Fibroblast of the aortic adventitia (primary cell): ENCODE measurements around the gene MAML1. TPM values are rescaled to one million over a fixed set of nuclear protein-coding genes. Genes with fewer than 3 reads are reported as not detected.
"Not testable (repeated sequence)": the region's sequence is repeated elsewhere in the genome, so short reads cannot be mapped to it uniquely, and the experiment has no call there.

Experiments
- DNase-seq: peaks from one replicate; pipeline ENCODE4 v3.0.0-alpha.2; 2010; ENCODE audit warnings: low read depth
- H3K4me3 ChIP-seq: 2 replicates; pipeline ENCODE4 v1.5.1; 2011; ENCODE audit warnings: low read depth, mild to moderate bottlenecking, control low read depth, low read length, moderate library complexity
- CTCF ChIP-seq: IDR thresholded peaks from 2 replicates; pipeline ENCODE4 v1.5.1; 2011; ENCODE audit warnings: mild to moderate bottlenecking, low read length, control low read depth, inconsistent platforms; ENCODE audit not compliant: insufficient read depth
- total RNA-seq: library from RNA; depleted of rRNA; stranded (reverse); fragments of >200 nt; gene quantifications from 2 replicates; pipeline ENCODE4 v1.2.3, GENCODE V29; 2012; ENCODE audit warnings: low replicate concordance

The MAML1 gene
- total RNA-seq, 1 donor: 9.9 TPM

GRCh38 chr5:179733772-179734126, 1.1 kb downstream of the MAML1 start:
- TF ChIP-seq CTCF: no peak
- no peak for DNase-seq
- peak overlapping the region; percentile 81 for H3K4me3 ChIP-seq

DNA sequence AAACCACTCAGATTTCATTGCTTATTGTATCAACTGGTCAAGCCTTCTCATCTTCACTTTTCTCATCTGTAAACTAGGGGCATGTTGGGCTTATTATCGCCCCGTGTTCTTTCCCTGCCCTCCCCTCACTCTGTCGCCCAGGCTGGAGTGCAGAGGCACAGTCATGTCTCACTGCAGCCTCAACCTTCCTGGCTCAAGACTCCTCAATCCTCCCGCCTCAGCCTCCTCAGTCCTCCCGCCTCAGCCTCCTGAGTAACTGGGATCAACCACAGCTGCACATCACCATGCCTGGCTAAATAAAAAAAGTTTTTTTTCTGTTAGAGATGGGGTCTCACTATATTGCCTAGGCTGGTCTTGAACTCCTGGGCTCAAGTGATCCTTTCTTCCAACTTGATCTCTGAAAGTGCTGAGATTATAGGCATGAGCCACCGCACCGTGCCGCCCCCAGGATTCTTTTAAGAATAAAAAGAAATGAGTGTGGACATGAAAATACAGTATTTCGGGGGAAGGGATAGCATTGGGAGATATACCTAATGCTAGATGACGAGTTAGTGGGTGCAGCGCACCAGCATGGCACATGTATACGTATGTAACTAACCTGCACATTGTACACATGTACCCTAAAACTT, 2.0 kb downstream of the MAML1 start:
- DNase-seq: no peak
- TF ChIP-seq CTCF: no peak
- peak overlapping the region; percentile 81 for H3K4me3 ChIP-seq

DNA sequence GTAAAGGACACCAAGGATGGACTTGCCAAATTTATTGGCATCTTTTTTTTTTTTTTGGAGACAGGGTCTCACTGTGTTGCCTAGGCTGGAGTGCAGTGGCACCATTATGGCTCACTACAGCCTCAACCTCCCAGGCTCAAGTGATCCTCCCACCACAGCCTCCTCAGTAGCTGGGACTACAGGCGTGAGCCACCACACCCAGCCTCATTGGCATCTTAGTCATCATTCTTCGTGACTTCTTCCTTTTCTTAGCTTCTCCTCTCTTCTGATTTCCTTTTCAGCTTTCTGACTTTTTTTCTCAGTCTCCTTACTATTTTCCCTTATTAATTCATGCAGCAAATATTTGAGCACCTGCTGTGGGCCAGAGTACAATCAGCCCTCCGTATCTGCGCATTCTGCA, 6.1 kb downstream of the MAML1 start:
- no peak for DNase-seq

DNA sequence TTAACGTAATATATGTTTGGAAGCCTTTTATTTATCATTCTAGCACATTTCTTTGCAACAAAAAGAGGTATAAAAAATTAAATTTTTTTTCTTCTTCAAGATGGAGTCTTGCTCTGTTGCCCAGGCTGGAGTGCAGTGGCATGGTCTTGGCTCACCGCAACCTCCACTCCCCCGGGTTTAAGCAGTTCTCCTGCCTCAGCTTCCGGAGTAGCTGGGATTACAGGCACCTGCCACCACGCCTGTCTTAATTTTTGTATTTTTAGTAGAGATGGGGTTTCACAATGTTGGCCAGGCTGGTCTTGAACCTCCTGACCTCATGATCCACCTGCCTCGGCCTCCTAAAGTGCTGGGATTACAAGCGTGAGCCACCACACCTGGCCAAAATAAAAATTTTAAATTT, 11.5 kb downstream of the MAML1 start:
- not testable (repeated sequence) for H3K4me3 ChIP-seq, DNase-seq

More for the DNA sequence above, 6.1 kb downstream of the MAML1 start:
- no peak for TF ChIP-seq CTCF
- H3K4me3 ChIP-seq: no peak overlapping the region

GRCh38 chr5:179746872-179747271, 14.2 kb downstream of the MAML1 start:
- TF ChIP-seq CTCF: no peak
- DNase-seq: no peak
- H3K4me3 ChIP-seq: no peak overlapping the region

GRCh38 chr5:179747811-179748210, 15.2 kb downstream of the MAML1 start:
- DNase-seq: no peak
- no peak for TF ChIP-seq CTCF

DNA sequence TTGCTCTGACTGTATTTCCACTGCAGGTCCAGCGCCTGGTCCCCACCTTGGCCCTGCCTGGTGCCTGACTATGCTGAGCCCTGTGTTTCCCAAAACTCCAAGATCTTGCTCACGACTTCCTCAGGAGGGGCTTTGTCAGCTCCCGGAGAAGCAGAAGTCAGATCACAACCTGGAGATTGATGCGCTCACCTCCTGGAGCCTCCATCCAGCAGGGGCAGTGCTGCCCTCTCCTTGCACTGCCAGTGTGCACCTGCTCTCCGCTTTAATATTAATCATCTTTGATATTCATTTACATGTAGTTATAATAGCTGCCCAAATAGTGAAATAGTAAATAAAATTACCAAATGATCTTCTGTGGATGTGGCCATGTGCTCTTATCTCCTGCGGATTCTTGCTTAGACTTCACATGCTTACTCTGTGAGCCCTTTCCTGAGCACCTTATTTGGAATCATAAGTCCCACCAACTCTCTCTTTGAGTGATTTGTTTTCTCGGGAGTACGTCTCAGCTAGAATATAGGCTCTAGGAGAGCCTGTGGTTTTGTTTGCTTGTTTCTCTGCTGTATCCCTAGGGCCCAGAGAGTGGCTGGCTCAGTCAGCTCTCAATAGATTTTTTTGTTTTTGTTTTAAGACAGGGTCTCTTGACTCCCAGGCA, 17.4 kb downstream of the MAML1 start:
- H3K4me3 ChIP-seq: no peak overlapping the region
- TF ChIP-seq CTCF: no peak
- DNase-seq: no peak

More at GRCh38 chr5:179747811-179748210, 15.2 kb downstream of the MAML1 start:
- no peak overlapping the region for H3K4me3 ChIP-seq
